ENCODE results near the gene IPO9.

DNA sequence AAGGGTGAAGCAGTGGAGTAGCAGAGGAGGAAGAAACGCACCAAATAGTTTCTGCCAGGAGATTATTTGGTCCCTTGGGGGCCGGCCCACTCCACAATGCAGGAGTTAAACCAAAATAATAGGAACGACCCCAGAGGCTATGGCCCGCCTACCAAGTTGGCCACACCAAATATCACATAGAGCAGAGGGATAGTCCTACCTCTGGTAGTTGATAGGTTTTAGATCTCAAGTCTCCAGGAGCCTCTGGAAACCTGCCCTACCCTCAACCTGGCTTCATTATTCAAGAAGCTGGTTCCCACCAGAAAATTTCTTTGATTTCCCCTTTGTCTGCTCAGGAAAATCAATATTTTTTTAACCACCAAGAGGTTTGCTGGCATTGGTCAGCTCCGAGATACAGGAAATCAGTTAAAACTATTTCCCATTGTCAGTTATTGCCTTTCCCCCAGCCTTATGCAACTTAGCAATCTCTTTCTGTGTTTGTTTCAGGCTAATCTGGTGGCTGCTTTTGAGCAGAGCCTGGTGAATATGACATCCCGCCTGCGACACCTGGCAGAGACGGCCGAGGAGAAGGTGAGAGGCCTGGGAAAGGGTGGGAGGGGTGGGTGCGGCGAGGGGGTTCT is 35.5 kb upstream of the IPO9 start:
- TF ChIP-seq, protein P1, sequence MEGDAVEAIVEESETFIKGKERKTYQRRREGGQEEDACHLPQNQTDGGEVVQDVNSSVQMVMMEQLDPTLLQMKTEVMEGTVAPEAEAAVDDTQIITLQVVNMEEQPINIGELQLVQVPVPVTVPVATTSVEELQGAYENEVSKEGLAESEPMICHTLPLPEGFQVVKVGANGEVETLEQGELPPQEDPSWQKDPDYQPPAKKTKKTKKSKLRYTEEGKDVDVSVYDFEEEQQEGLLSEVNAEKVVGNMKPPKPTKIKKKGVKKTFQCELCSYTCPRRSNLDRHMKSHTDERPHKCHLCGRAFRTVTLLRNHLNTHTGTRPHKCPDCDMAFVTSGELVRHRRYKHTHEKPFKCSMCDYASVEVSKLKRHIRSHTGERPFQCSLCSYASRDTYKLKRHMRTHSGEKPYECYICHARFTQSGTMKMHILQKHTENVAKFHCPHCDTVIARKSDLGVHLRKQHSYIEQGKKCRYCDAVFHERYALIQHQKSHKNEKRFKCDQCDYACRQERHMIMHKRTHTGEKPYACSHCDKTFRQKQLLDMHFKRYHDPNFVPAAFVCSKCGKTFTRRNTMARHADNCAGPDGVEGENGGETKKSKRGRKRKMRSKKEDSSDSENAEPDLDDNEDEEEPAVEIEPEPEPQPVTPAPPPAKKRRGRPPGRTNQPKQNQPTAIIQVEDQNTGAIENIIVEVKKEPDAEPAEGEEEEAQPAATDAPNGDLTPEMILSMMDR (IDR thresholded peaks at IDR 0.05 in 2 of 3, conservative IDR thresholded peaks at IDR 0.05 in 1 of 3; ENCODE audit: control insufficient read depth in 2 of 3, extremely low read depth in 1 of 3, insufficient read depth in 1 of 3, low read depth in 3 of 3, low read length in 3 of 3): no peak
- no peak for TF ChIP-seq ZBED1 (IDR thresholded peaks at IDR 0.05; ENCODE audit: borderline replicate concordance)
- TF ChIP-seq POLR2AphosphoS2 (IDR thresholded peaks at IDR 0.05; ENCODE audit: low read depth, low read length): no peak
- TF ChIP-seq, protein P2, sequence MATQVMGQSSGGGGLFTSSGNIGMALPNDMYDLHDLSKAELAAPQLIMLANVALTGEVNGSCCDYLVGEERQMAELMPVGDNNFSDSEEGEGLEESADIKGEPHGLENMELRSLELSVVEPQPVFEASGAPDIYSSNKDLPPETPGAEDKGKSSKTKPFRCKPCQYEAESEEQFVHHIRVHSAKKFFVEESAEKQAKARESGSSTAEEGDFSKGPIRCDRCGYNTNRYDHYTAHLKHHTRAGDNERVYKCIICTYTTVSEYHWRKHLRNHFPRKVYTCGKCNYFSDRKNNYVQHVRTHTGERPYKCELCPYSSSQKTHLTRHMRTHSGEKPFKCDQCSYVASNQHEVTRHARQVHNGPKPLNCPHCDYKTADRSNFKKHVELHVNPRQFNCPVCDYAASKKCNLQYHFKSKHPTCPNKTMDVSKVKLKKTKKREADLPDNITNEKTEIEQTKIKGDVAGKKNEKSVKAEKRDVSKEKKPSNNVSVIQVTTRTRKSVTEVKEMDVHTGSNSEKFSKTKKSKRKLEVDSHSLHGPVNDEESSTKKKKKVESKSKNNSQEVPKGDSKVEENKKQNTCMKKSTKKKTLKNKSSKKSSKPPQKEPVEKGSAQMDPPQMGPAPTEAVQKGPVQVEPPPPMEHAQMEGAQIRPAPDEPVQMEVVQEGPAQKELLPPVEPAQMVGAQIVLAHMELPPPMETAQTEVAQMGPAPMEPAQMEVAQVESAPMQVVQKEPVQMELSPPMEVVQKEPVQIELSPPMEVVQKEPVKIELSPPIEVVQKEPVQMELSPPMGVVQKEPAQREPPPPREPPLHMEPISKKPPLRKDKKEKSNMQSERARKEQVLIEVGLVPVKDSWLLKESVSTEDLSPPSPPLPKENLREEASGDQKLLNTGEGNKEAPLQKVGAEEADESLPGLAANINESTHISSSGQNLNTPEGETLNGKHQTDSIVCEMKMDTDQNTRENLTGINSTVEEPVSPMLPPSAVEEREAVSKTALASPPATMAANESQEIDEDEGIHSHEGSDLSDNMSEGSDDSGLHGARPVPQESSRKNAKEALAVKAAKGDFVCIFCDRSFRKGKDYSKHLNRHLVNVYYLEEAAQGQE (IDR thresholded peaks at IDR 0.05; ENCODE audit: low read depth, low read length): no peak
- no peak for TF ChIP-seq CBFB (IDR thresholded peaks at IDR 0.05; ENCODE audit: low read depth)
- TF ChIP-seq GABPA (IDR thresholded peaks at IDR 0.05; ENCODE audit: low read depth): no peak
- no peak for TF ChIP-seq USF2 (IDR thresholded peaks at IDR 0.05; ENCODE audit: borderline replicate concordance, low read depth, low read length)
- no peak for TF ChIP-seq YY1 (IDR thresholded peaks at IDR 0.05; ENCODE audit: low read depth, low read length)
- no peak for TF ChIP-seq NRF1 (conservative IDR thresholded peaks at IDR 0.05; ENCODE audit: low read depth, low read length)
- TF ChIP-seq BHLHE40 (IDR thresholded peaks at IDR 0.05; ENCODE audit: borderline replicate concordance in 1 of 2, low read depth in 2 of 2, low read length in 1 of 2): no peak
- TF ChIP-seq JUND (IDR thresholded peaks at IDR 0.05; ENCODE audit: low read depth, low read length): no peak

All from GM12878 (cell line).